Measurements from ENCODE around the gene TMEM151A. TPM values are rescaled to one million over a fixed set of nuclear protein-coding genes. Genes with fewer than 3 reads are reported as not detected.

The TMEM151A gene
- total and polyA plus RNA-seq, 8 donors: 0.17 to 0.47 (median 0.28) TPM; not detected in 1

DNA sequence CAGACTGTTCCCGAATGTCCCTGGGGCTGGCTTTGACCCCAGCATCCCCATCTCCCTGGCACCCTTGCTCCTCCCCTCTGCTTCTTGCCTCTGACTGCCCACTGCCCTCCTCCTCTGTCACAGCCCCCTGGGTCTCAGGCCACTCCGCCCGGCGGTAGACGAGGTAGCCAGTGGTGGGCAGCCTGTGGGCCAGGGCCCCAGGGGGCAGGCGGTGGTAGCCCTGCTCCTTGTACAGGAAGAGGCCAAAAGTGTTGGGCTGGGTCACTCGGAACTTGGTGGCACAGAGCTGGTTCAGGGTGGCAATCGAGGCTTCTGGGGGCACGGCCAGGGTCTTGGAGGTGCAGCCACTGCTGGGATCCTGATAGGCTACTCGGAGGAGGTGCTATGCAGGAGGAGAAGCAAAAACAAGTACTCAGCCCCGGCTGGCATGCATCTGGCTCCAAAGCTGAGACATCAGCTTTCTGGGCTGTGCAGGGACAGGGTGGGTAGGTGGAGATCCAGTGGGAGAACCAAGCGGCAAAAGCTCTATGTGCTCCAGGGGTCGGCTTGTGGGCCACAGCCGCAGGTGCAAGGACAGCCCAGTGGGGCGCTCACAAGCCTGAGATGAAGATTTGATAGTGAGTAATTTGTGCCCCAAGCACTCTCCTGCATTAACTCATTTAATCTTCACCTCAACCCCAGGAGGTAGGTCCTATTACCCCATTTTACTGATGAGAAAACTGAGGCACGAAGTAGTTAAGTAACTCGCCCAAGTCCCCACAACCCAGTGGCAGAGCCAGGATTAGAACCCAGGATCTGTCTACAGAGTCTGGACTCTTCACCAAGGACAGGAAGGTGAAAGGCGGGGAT lies 40.9 kb downstream of the TMEM151A start:
- intact Hi-C loops (cut with DNase I): no loop called here
- no peak overlapping the region for H3K27ac ChIP-seq
- peaks cover 0 to 34% of the 10 kb centered on the region in 2 donors for H3K36me3 ChIP-seq
- TF ChIP-seq, protein P1, sequence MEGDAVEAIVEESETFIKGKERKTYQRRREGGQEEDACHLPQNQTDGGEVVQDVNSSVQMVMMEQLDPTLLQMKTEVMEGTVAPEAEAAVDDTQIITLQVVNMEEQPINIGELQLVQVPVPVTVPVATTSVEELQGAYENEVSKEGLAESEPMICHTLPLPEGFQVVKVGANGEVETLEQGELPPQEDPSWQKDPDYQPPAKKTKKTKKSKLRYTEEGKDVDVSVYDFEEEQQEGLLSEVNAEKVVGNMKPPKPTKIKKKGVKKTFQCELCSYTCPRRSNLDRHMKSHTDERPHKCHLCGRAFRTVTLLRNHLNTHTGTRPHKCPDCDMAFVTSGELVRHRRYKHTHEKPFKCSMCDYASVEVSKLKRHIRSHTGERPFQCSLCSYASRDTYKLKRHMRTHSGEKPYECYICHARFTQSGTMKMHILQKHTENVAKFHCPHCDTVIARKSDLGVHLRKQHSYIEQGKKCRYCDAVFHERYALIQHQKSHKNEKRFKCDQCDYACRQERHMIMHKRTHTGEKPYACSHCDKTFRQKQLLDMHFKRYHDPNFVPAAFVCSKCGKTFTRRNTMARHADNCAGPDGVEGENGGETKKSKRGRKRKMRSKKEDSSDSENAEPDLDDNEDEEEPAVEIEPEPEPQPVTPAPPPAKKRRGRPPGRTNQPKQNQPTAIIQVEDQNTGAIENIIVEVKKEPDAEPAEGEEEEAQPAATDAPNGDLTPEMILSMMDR (IDR thresholded peaks at IDR 0.05): no peak
- H3K4me1 ChIP-seq: peaks cover 29 to 48% of the 10 kb centered on the region in 2 donors
- no peak for ATAC-seq
- H3K9me3 ChIP-seq: no peaks in the 10 kb centered on the region
- DNase-seq: peak in 2 of 4 donors; percentile 26 to 51
- no peaks in the 10 kb centered on the region for H3K27me3 ChIP-seq
- no peak overlapping the region for H3K4me3 ChIP-seq

- Histone ChIP-seq H3K27ac (no peak overlapping the region), H3K36me3 (peaks cover 0 to 41% of the 10 kb centered on the region in 2 donors), H3K4me3 (no peak overlapping the region), H3K27me3 (no peaks in the 10 kb centered on the region), H3K4me1 (peaks cover 22 to 42% of the 10 kb centered on the region in 2 donors), H3K9me3 (no peaks in the 10 kb centered on the region)
- DNase-seq (peak in 1 of 4 donors; percentile 54), ATAC-seq (no peak)
- intact Hi-C loops (cut with DNase I): no loop called here
- TF ChIP-seq, protein P1 (IDR thresholded peaks at IDR 0.05): no peak
Measured at GRCh38 chr11:66333220-66333877, 41.7 kb downstream of the TMEM151A start.

GRCh38 chr11:66333896-66334604 lies 42.4 kb downstream of the TMEM151A start:
- no peaks in the 10 kb centered on the region for H3K9me3 ChIP-seq
- no peak overlapping the region for H3K4me3 ChIP-seq
- intact Hi-C loops (cut with DNase I): no loop called here
- no peaks in the 10 kb centered on the region for H3K27me3 ChIP-seq
- H3K36me3 ChIP-seq: peaks cover 0 to 48% of the 10 kb centered on the region in 2 donors
- TF ChIP-seq, protein P1 (IDR thresholded peaks at IDR 0.05): no peak
- H3K27ac ChIP-seq: no peak overlapping the region
- DNase-seq: peak in 2 of 4 donors; percentile 24 to 58
- ATAC-seq: no peak
- H3K4me1 ChIP-seq: peaks cover 19 to 35% of the 10 kb centered on the region in 2 donors

DNA sequence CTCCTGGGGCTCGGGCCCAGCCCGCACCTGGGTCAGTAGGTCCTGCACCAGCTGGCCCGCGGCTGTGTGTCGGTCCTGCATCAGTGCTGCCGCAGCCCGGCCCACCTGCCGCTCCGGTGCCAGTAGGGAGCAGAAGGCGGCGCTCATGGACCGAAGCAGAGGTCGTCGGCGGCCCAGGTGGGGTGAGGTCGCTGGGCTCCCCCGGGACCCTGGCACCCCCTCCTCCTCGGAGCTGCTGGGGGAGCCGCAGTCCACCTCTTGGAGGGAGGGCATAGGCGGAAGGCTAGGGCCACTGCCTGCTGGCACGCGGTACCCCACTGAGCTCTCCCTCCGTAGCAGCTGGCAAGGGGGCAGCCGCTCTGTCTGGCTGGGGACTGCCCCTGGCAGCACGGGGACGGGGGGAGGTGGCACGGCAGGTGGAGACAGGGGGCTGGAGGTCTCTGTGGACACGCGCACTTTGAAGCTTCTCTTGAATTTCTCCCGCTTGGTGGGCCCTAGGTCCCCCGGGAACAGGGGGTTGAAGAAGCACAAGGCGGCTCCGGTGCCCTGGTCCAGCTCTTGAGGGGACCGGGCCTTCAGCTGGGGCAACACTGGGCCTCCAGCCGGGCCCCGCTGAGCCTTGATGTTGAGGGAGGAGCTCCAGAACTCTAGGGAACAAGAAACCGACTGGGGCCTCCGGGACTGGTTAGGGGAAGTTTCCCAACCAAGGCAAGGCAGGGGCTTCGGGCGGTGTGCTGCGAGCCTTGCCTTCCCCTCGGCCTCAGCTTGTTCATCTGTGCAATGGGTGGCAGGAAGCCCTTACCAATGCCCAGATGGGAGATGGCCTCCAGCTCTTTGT lies 43.1 kb downstream of the TMEM151A start:
- ATAC-seq: no peak
- Histone ChIP-seq H3K36me3 (peaks cover 0 to 56% of the 10 kb centered on the region in 2 donors), H3K4me1 (peaks cover 19 to 34% of the 10 kb centered on the region in 2 donors)

More for the DNA sequence above, 43.1 kb downstream of the TMEM151A start:
- H3K4me3 ChIP-seq: peak overlapping the region; percentile 49 to 63
- intact Hi-C loops (cut with DNase I): no loop called here
- H3K9me3 ChIP-seq: no peaks in the 10 kb centered on the region
- TF ChIP-seq, protein P1 (IDR thresholded peaks at IDR 0.05): no peak
- H3K27me3 ChIP-seq: no peaks in the 10 kb centered on the region
- DNase-seq: peak in 1 of 4 donors; percentile 78
- H3K27ac ChIP-seq: peak overlapping the region in 1 of 2 donors; percentile 87
